Measurements from ENCODE around the gene CIAO1.
"Not testable (repeated sequence)": the region's sequence is repeated elsewhere in the genome, so short reads cannot be mapped to it uniquely, and the experiment has no call there.

CIAO1 gene

DNA sequence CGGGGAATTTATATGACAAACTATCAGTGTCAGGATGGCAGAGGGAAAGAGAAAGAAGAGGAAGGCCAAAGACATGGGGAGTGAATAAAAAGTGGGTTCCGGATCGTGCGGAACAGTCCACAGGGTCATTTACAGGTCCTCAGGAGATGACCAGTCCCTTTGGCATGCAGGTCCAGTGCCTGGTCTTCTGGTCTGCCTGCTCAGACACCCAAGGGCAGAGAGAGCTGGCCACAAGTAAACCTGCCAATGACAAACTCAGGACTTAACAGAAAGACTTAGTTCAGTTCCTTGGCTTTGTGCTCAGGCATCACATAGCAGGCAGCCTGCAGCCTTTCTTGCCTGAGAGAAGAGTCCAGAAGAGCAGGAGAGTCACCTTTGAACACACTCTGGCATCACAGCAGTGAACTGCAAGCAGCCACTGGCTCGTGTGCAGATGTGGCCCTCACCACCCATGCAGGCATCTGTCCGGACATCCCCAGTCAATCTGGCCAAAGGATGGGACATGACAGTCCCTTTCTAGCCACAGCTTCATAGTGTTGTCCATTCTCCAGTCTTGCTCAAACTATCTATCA, 14.2 kb upstream of the CIAO1 start:
- Histone ChIP-seq H3K36me3 (ENCODE audit: insufficient read depth, low read length) (peaks cover 28% of the 10 kb centered on the region), H3K27me3 (ENCODE audit: insufficient read depth, low read length) (no peaks in the 10 kb centered on the region), H3K27ac (ENCODE audit: low read depth, low read length) (no peak overlapping the region), H3K4me3 (ENCODE audit: low read length) (no peak overlapping the region), H3K9me3 (ENCODE audit: insufficient read depth, low read depth, low read length) (no peaks in the 10 kb centered on the region), H3K4me1 (ENCODE audit: insufficient read depth, low read length) (no peaks in the 10 kb centered on the region), H3K9ac (ENCODE audit: low read depth, low read length) (no peak overlapping the region)
- WGBS: 94% methylated on average over 6 of the region's 6 CpGs

GRCh38 chr2:96252526-96252925, 13.5 kb upstream of the CIAO1 start:
- no peak overlapping the region for H3K9ac ChIP-seq (ENCODE audit: low read depth, low read length)
- no peaks in the 10 kb centered on the region for H3K27me3 ChIP-seq (ENCODE audit: insufficient read depth, low read length)
- no peak overlapping the region for H3K27ac ChIP-seq (ENCODE audit: low read depth, low read length)
- no peaks in the 10 kb centered on the region for H3K9me3 ChIP-seq (ENCODE audit: insufficient read depth, low read depth, low read length)
- peaks cover 28% of the 10 kb centered on the region for H3K36me3 ChIP-seq (ENCODE audit: insufficient read depth, low read length)
- H3K4me1 ChIP-seq (ENCODE audit: insufficient read depth, low read length): no peaks in the 10 kb centered on the region
- WGBS: 95% methylated on average over 8 of the region's 8 CpGs
- no peak overlapping the region for H3K4me3 ChIP-seq (ENCODE audit: low read length)

GRCh38 chr2:96253006-96253405, 13.0 kb upstream of the CIAO1 start:
- H3K27ac ChIP-seq (ENCODE audit: low read depth, low read length): no peak overlapping the region
- 95% methylated on average over 7 of the region's 7 CpGs for WGBS
- H3K27me3 ChIP-seq (ENCODE audit: insufficient read depth, low read length): no peaks in the 10 kb centered on the region
- H3K9ac ChIP-seq (ENCODE audit: low read depth, low read length): no peak overlapping the region
- H3K4me1 ChIP-seq (ENCODE audit: insufficient read depth, low read length): no peaks in the 10 kb centered on the region
- no peak overlapping the region for H3K4me3 ChIP-seq (ENCODE audit: low read length)
- peaks cover 28% of the 10 kb centered on the region for H3K36me3 ChIP-seq (ENCODE audit: insufficient read depth, low read length)
- no peaks in the 10 kb centered on the region for H3K9me3 ChIP-seq (ENCODE audit: insufficient read depth, low read depth, low read length)

- Histone ChIP-seq H3K36me3 (ENCODE audit: insufficient read depth, low read length) (peaks cover 34% of the 10 kb centered on the region), H3K27ac (ENCODE audit: low read depth, low read length) (no peak overlapping the region), H3K4me3 (ENCODE audit: low read length) (no peak overlapping the region), H3K9ac (ENCODE audit: low read depth, low read length) (no peak overlapping the region), H3K27me3 (ENCODE audit: insufficient read depth, low read length) (no peaks in the 10 kb centered on the region), H3K4me1 (ENCODE audit: insufficient read depth, low read length) (no peaks in the 10 kb centered on the region), H3K9me3 (ENCODE audit: insufficient read depth, low read depth, low read length) (no peaks in the 10 kb centered on the region)
- WGBS: 97% methylated on average over 11 of the region's 11 CpGs
Measured at GRCh38 chr2:96254571-96254970, 11.5 kb upstream of the CIAO1 start.

DNA sequence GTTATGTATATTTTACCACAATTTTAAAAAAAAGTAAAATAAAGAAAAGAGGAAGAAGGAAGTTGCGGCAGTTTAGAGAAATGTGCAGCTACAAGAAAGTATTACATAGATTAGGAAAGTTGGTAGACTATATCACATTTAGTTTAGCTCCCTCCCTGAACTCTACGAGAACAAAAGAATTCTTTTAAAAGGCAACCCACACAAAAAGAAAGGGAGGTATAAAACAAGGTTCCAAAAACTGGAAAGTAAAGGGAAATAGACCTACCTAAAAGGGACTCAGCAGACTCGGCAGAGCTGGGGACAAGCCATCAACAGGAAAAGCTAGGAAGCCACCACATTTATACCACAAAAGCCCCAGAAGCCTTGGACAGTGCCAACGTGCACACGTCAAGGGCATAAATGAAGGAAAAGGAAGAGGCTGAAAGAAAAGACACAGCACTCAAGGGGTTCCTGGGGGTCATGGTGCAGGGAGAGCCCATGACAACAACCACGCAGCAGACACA, 9.4 kb upstream of the CIAO1 start:
- Histone ChIP-seq H3K27me3 (ENCODE audit: insufficient read depth, low read length) (no peaks in the 10 kb centered on the region), H3K9me3 (ENCODE audit: insufficient read depth, low read depth, low read length) (no peaks in the 10 kb centered on the region), H3K36me3 (ENCODE audit: insufficient read depth, low read length) (peaks cover 34% of the 10 kb centered on the region), H3K9ac (ENCODE audit: low read depth, low read length) (no peak overlapping the region), H3K27ac (ENCODE audit: low read depth, low read length) (no peak overlapping the region), H3K4me3 (ENCODE audit: low read length) (no peak overlapping the region), H3K4me1 (ENCODE audit: insufficient read depth, low read length) (peaks cover 9% of the 10 kb centered on the region; the same call in 1 of the 2 replicates)
- 96% methylated on average over 4 of the region's 6 CpGs for WGBS

DNA sequence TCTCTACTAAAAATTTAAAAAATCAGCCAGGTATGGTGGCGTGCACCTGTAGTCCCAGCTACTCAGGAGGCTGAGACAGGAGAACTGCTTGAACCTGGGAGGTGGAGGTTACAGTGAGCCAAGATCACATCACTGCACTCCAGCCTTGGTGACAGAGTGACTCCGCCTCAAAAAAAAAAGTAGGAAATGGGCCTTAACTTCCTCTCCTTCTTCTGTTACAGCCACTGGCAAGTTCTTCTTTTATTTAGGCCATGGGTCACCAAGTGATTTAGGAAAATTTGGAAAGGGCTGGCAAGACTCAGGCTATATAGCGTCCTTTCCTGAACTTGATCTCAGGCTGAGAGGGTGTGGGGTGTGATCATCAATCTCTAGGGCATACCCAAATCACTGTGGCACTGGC, 8.3 kb upstream of the CIAO1 start:
- not testable (repeated sequence) for H3K4me3 ChIP-seq (ENCODE audit: low read length); H3K9ac ChIP-seq (ENCODE audit: low read depth, low read length); H3K27me3 ChIP-seq (ENCODE audit: insufficient read depth, low read length); H3K27ac ChIP-seq (ENCODE audit: low read depth, low read length); H3K9me3 ChIP-seq (ENCODE audit: insufficient read depth, low read depth, low read length); H3K4me1 ChIP-seq (ENCODE audit: insufficient read depth, low read length)
- 96% methylated on average over 3 of the region's 3 CpGs for WGBS
- peaks cover 36% of the 10 kb centered on the region for H3K36me3 ChIP-seq (ENCODE audit: insufficient read depth, low read length)

DNA sequence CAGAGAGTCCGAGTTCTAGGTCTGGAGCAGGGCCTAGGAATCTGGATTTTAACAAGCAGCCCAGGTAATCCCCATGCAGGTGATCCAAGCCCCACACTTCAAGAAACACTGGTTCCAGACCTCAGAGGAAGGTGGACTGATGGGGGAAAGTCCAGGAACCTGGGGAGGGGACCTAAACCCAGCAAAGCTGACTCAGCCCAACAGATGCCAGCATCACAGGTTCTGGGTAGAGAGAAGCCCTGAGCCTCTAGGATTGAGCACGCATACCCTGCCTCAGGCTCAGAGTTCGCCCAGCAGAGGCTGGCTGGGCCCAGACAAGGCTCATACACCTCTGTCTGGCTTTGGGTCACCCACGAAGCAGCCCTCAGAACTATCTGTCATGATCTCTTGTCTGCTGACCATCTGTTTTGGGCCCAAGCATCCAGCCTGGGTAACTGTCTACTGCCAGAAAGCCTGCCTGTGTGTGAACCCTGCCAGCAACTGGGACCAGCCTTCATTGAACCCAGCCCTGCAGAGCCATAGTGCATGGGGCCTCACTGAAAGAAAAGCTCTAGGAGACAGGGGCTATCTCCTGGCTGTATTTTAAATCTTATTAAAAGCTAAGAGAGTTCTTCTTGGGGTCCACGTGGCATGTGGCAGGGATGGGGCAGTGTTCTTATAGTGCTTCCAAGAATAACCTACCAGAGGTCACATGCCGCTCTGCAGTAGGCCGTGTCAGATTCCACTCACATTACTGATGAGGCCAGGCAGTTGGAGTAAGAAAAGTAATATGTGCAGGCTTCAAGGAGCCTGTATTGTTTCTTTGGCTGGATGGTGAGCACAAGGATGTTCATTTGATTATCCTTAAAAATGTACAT, 7.6 kb upstream of the CIAO1 start:
- no peak overlapping the region for H3K27ac ChIP-seq (ENCODE audit: low read depth, low read length)
- no peaks in the 10 kb centered on the region for H3K27me3 ChIP-seq (ENCODE audit: insufficient read depth, low read length)
- 92% methylated on average over 7 of the region's 7 CpGs for WGBS

GRCh38 chr2:96259497-96259921, 6.5 kb upstream of the CIAO1 start:
- WGBS: 96% methylated on average over 5 of the region's 5 CpGs
- Histone ChIP-seq H3K9me3 (ENCODE audit: insufficient read depth, low read depth, low read length) (no peaks in the 10 kb centered on the region), H3K4me1 (ENCODE audit: insufficient read depth, low read length) (peaks cover 13% of the 10 kb centered on the region), H3K36me3 (ENCODE audit: insufficient read depth, low read length) (peaks cover 20% of the 10 kb centered on the region), H3K4me3 (ENCODE audit: low read length) (no peak overlapping the region), H3K27ac (ENCODE audit: low read depth, low read length) (no peak overlapping the region), H3K27me3 (ENCODE audit: insufficient read depth, low read length) (no peaks in the 10 kb centered on the region), H3K9ac (ENCODE audit: low read depth, low read length) (no peak overlapping the region)

More for the DNA sequence above, 7.6 kb upstream of the CIAO1 start:
- Histone ChIP-seq H3K4me1 (ENCODE audit: insufficient read depth, low read length) (peaks cover 9% of the 10 kb centered on the region; the same call in 1 of the 2 replicates), H3K4me3 (ENCODE audit: low read length) (no peak overlapping the region), H3K9ac (ENCODE audit: low read depth, low read length) (no peak overlapping the region), H3K9me3 (ENCODE audit: insufficient read depth, low read depth, low read length) (no peaks in the 10 kb centered on the region), H3K36me3 (ENCODE audit: insufficient read depth, low read length) (peaks cover 31% of the 10 kb centered on the region)

DNA sequence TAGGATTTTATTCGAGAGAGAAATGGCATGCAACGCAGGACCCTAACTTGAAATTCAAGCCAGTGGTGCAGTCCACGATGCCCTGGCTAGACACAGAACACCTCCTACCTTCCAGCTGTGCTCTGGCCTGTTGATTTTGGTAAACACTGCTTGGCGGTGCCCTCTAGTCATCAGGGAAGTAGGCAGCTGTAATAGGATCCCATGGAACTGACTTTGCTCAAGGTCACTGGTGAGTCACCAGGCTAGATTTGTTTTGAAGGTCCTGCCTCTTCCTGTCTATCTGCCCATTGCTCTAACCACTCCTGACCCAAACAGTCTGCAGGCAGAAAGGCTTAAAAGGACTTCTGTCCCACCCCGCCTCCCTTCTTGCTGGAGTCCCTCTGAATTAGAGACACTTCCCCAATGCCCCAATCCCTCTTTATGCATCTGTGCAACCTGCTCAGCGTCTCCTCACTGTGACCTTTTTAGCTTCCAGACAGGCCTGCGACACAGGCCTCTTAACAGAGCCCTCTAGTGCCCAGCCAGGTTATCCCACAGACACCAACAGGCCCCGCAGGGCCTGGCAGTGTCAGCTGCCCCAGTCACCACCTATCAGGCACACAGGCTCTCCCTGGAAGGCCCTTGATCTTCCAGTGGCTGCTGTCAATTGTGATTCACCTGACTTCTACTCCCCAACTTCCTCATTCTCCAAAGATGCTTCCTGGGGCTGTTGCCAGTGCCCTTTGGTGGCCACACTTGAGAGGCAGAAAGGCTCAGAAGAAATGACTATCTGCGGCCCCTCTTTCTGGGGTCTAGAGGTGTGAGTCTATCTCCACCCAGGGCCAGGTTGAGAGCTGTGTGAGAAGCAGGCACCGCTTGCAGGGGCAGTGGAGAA, 5.4 kb upstream of the CIAO1 start:
- no peaks in the 10 kb centered on the region for H3K27me3 ChIP-seq (ENCODE audit: insufficient read depth, low read length)
- H3K27ac ChIP-seq (ENCODE audit: low read depth, low read length): peak overlapping the region; percentile 27; the same call in 1 of the 2 replicates
- H3K36me3 ChIP-seq (ENCODE audit: insufficient read depth, low read length): peaks cover 10% of the 10 kb centered on the region
- no peak overlapping the region for H3K4me3 ChIP-seq (ENCODE audit: low read length)
- peaks cover 16% of the 10 kb centered on the region for H3K4me1 ChIP-seq (ENCODE audit: insufficient read depth, low read length)
- H3K9me3 ChIP-seq (ENCODE audit: insufficient read depth, low read depth, low read length): no peaks in the 10 kb centered on the region
- WGBS: 58% methylated on average over 10 of the region's 10 CpGs
- H3K9ac ChIP-seq (ENCODE audit: low read depth, low read length): no peak overlapping the region

GRCh38 chr2:96261328-96262003, 4.6 kb upstream of the CIAO1 start:
- Histone ChIP-seq H3K9me3 (ENCODE audit: insufficient read depth, low read depth, low read length) (no peaks in the 10 kb centered on the region), H3K27ac (ENCODE audit: low read depth, low read length) (no peak overlapping the region), H3K9ac (ENCODE audit: low read depth, low read length) (no peak overlapping the region), H3K4me1 (ENCODE audit: insufficient read depth, low read length) (peaks cover 16% of the 10 kb centered on the region), H3K4me3 (ENCODE audit: low read length) (no peak overlapping the region), H3K36me3 (ENCODE audit: insufficient read depth, low read length) (peaks cover 8% of the 10 kb centered on the region; the same call in 1 of the 2 replicates), H3K27me3 (ENCODE audit: insufficient read depth, low read length) (no peaks in the 10 kb centered on the region)
- WGBS: 90% methylated on average over 6 of the region's 6 CpGs
